ENCODE measurements around the gene FAM118B. TPM values are rescaled to one million over a fixed set of nuclear protein-coding genes. Genes with fewer than 3 reads are reported as not detected.

The FAM118B gene
- total RNA-seq, 1 experiment from 2014 or later, result 40.0 TPM

DNA sequence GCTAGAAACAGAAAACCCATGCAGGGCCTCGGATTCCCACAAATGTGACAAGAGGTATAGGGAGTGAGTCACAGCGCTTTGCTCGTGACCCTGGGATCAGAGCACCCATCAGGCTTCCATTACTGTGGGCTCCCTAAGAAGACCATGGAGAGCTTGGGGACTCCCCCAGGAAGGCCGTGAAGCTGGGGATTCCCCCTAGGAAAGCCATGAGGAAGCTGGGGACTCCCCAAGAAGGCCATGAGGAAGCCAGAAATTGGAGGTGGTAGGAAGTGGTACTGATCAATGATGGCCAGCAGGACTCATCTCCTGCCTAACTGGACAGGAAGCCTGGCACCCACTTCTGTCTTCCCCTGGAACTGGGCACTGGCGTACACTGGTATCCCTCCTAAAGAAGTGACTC lies 82.1 kb downstream of the FAM118B start:
- H4K5ac ChIP-seq (ENCODE audit: insufficient read length, low read depth, low read length), result no peak overlapping the region

More for the DNA sequence above, 82.1 kb downstream of the FAM118B start:
- Histone ChIP-seq H3K79me1 (ENCODE audit: insufficient read depth, low read depth, low read length, poor library complexity, severe bottlenecking) (no peaks in the 10 kb centered on the region), H3K9ac (ENCODE audit: extremely low read depth, insufficient read length, low read length) (no peak overlapping the region), H2BK15ac (ENCODE audit: low read depth, low read length) (no peak overlapping the region), H3K4me2 (ENCODE audit: insufficient read depth, insufficient read length, low read length) (no peak overlapping the region), H2BK120ac (ENCODE audit: low read depth, low read length, poor library complexity, severe bottlenecking) (no peak overlapping the region), H3K27ac (ENCODE audit: insufficient read length, low read depth, low read length) (no peak overlapping the region), H3K9me3 (ENCODE audit: control insufficient read depth, low read depth, low read length) (no peaks in the 10 kb centered on the region), H2BK12ac (ENCODE audit: insufficient read length, low read depth, low read length) (no peak overlapping the region), H3K4me1 (ENCODE audit: insufficient read depth, low read length) (no peaks in the 10 kb centered on the region), H3K14ac (ENCODE audit: insufficient read depth, low read length) (no peak overlapping the region), H3K27me3 (ENCODE audit: insufficient read depth, low read length) (no peaks in the 10 kb centered on the region), H4K8ac (replicated peaks; ENCODE audit: insufficient read length, low read depth, low read length) (no peak overlapping the region), H4K20me1 (ENCODE audit: control insufficient read depth, insufficient read depth, insufficient read length) (no peaks in the 10 kb centered on the region), H3K23me2 (ENCODE audit: insufficient read length, low read depth, low read length, poor library complexity, severe bottlenecking) (no peaks in the 10 kb centered on the region), H3K23ac (ENCODE audit: insufficient read length, low read depth, low read length) (no peak overlapping the region), H3K79me2 (ENCODE audit: insufficient read depth, low read length) (no peaks in the 10 kb centered on the region), H3T11ph (ENCODE audit: low read length) (no peak overlapping the region), H2AFZ (ENCODE audit: low read length) (no peak overlapping the region), H4K91ac (ENCODE audit: insufficient read length, low read depth, low read length) (no peak overlapping the region), H3K56ac (ENCODE audit: insufficient read length, low read depth, low read length) (no peak overlapping the region), H3K18ac (ENCODE audit: insufficient read length, low read depth, low read length) (no peak overlapping the region), H2BK20ac (ENCODE audit: low read depth, low read length, poor library complexity, severe bottlenecking) (no peak overlapping the region), H3K4ac (ENCODE audit: low read depth, low read length) (no peak overlapping the region), H2BK5ac (ENCODE audit: insufficient read length, low read length) (no peak overlapping the region), H2AK5ac (ENCODE audit: insufficient read length, low read length) (no peak overlapping the region)
- no peak for DNase-seq
- H3K27me3 Mint-ChIP-seq (ENCODE audit: low read depth), result no peaks in the 10 kb centered on the region
- no peaks in the 10 kb centered on the region for H3K9me3 Mint-ChIP-seq
- peak overlapping the region in 2 of 3 experiments; percentile 74 to 75; a peak in 2 of 7 replicates for H3K27ac Mint-ChIP-seq
- no peaks in the 10 kb centered on the region for H3K4me1 Mint-ChIP-seq
- H3K36me3 Mint-ChIP-seq (ENCODE audit: insufficient read depth in 1 of 3, low read depth in 3 of 3), result peaks cover 9 to 39% (median 9%) of the 10 kb centered on the region in 3 experiments; a peak in 5 of 7 replicates
- TF ChIP-seq, protein P1, sequence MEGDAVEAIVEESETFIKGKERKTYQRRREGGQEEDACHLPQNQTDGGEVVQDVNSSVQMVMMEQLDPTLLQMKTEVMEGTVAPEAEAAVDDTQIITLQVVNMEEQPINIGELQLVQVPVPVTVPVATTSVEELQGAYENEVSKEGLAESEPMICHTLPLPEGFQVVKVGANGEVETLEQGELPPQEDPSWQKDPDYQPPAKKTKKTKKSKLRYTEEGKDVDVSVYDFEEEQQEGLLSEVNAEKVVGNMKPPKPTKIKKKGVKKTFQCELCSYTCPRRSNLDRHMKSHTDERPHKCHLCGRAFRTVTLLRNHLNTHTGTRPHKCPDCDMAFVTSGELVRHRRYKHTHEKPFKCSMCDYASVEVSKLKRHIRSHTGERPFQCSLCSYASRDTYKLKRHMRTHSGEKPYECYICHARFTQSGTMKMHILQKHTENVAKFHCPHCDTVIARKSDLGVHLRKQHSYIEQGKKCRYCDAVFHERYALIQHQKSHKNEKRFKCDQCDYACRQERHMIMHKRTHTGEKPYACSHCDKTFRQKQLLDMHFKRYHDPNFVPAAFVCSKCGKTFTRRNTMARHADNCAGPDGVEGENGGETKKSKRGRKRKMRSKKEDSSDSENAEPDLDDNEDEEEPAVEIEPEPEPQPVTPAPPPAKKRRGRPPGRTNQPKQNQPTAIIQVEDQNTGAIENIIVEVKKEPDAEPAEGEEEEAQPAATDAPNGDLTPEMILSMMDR (conservative IDR thresholded peaks at IDR 0.05), result no peak
- no CpG with 5 or more reads among the region's 5 CpGs for WGBS (ENCODE audit: extremely low coverage, insufficient read length, low lambda C conversion rate)
- H3K4me3 Mint-ChIP-seq, result no peak overlapping the region
